Adrenal gland (tissue), 12 donors: Measurements from ENCODE around the gene MAPK1. TPM values are rescaled to one million over a fixed set of nuclear protein-coding genes. Genes with fewer than 3 reads are reported as not detected.
"Not testable (repeated sequence)": the region's sequence is repeated elsewhere in the genome, so short reads cannot be mapped to it uniquely, and the experiment has no call there.

Experiments
- DNase-seq, 7 donors: peaks; one replicate each; pipeline ENCODE4 v3.0.0-alpha.2; 2019 to 2020
- H3K27ac ChIP-seq, 5 donors: fragments of 200-600 bp; sonication (generic) in 4 of 5; 1 replicate in 3 of 5; 2 replicates in 2 of 5; pipeline versions ENCODE4 v1.5.1 to v1.8.0; 2016 to 2020; ENCODE audit warnings: mild to moderate bottlenecking in 1 of 5
- H3K27me3 ChIP-seq: fragments of 200-600 bp; 2 replicates; pipeline ENCODE4 v1.8.0; 2021
- H3K36me3 ChIP-seq, 2 donors: fragments of 200-600 bp; replicated peaks in 1 of 2; 1 replicate in 1 of 2; 2 replicates in 1 of 2; pipeline versions ENCODE4 v1.5.1 to v1.8.0; 2018 to 2022
- H3K4me1 ChIP-seq, 2 donors: fragments of 200-600 bp; replicated peaks in 1 of 2; 1 replicate in 1 of 2; 2 replicates in 1 of 2; pipeline versions ENCODE4 v1.5.1 to v1.8.0; 2018 to 2021
- H3K4me3 ChIP-seq, 4 donors: fragments of 200-600 bp; sonication (generic) in 3 of 4; one replicate each; pipeline ENCODE4 v1.5.1; 2016 to 2018
- H3K9me3 ChIP-seq, 3 donors: fragments of 200-600 bp; sonication (generic) in 1 of 3; replicated peaks in 1 of 3; 1 replicate in 2 of 3; 2 replicates in 1 of 3; pipeline versions ENCODE4 v1.5.1 to v1.8.0; 2016 to 2021
- POLR2A ChIP-seq, 2 donors: fragments of 450-650 bp; IDR thresholded peaks; one replicate each; pipeline ENCODE4 v1.6.1; 2017; ENCODE audit warnings: antibody characterized with exemption in 2 of 2, mild to moderate bottlenecking in 2 of 2, moderate library complexity in 1 of 2
- WGBS, 4 donors: extraction: QIAGEN DNeasy Blood & Tissue Kit in 2 of 4; methylation state at CpG; one replicate each; pipeline versions ENCODE4 v1.1.5 to v1.1.7; 2013 to 2017; 5-methylcytosine and 5-hydroxymethylcytosine counted together
- intact Hi-C, 2 donors: fragments of 100-400 bp; cut with DNase I; formaldehyde crosslinking; loops; one replicate each; pipeline versions ENCODE4 v1.14.1 to v1.15.0; 2022 to 2023
- polyA plus RNA-seq, 3 donors: library from polyadenylated mRNA; stranded (reverse); fragments of 200-250 nt in 2 of 3; fragments of 350-450 nt in 1 of 3; fragmentation: Illumina TruSeq in 1 of 3; extraction: RNeasy Lipid Tissue Mini Kit (QIAGEN cat#74804) in 1 of 3; gene quantifications; one replicate each; pipeline ENCODE4 v1.2.3, GENCODE V29; 2013 to 2014
- total RNA-seq, 9 donors: library from RNA; depleted of rRNA in 4 of 9; stranded (reverse); fragments of >200 nt in 4 of 9; fragments of 120-200 nt in 1 of 9; fragmentation: NEBNext Ultra II Directional in 1 of 9; extraction: Animal tissue kit (Norgen Biotek cat#: 25700) in 1 of 9; gene quantifications; one replicate each; pipeline versions ENCODE4 v1.1.0 to v1.2.4, GENCODE V29; 2013 to 2023
- TF ChIP-seq, protein P1 (sequence below), 6 experiments: fragments of 450-650 bp in 4 of 6; fragments of 200-600 bp in 2 of 6; sonication (generic) in 1 of 6; IDR thresholded peaks; 1 replicate in 5 of 6; 2 replicates in 1 of 6; pipeline versions ENCODE4 v1.5.1 to v1.8.0; 2016 to 2021; ENCODE audit warnings: antibody characterized with exemption in 6 of 6, mild to moderate bottlenecking in 2 of 6, moderate library complexity in 1 of 6
- donor health status: healthy with polysubstance abuse.
- donor health status: Bipolar disorder and iron deficiency.
- donor health status: DM: yes; HTN: yes; CAD: no.
- donor health status: DM: no; HTN: no; CAD: no.
- donor health status: DM: no; HTN: no; CAD: no.
- donor health status: DM: yes; HTN: yes; CAD: no.

MAPK1 gene
- total and polyA plus RNA-seq, 12 donors = 9.6 to 201 (median 94.4) TPM

DNA sequence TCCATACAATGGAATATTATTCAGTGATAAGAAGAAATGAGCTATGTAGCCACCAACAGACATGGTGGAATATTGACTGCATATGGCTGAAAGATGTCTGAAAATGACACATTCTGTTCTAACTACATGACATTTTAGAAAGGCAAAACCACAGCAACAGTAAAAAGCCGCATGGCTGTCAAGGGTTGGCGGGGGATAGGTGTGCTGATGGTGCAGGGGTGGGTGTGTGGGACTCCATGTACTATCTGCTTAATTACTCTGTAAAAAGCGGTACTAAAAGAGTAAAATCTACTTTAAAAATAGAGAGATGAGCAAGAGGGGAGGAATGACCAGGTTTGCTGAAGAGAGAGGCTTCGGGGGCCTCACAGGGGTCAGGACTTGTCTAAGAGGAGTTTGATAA is 115.2 kb downstream of the MAPK1 start:
- TF ChIP-seq, protein P1, sequence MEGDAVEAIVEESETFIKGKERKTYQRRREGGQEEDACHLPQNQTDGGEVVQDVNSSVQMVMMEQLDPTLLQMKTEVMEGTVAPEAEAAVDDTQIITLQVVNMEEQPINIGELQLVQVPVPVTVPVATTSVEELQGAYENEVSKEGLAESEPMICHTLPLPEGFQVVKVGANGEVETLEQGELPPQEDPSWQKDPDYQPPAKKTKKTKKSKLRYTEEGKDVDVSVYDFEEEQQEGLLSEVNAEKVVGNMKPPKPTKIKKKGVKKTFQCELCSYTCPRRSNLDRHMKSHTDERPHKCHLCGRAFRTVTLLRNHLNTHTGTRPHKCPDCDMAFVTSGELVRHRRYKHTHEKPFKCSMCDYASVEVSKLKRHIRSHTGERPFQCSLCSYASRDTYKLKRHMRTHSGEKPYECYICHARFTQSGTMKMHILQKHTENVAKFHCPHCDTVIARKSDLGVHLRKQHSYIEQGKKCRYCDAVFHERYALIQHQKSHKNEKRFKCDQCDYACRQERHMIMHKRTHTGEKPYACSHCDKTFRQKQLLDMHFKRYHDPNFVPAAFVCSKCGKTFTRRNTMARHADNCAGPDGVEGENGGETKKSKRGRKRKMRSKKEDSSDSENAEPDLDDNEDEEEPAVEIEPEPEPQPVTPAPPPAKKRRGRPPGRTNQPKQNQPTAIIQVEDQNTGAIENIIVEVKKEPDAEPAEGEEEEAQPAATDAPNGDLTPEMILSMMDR (IDR thresholded peaks at IDR 0.05) = no peak
- TF ChIP-seq POLR2A (IDR thresholded peaks at IDR 0.05) = no peak
- Histone ChIP-seq H3K9me3 (no peaks in the 10 kb centered on the region), H3K4me3 (no peak overlapping the region), H3K27ac (no peak overlapping the region), H3K36me3 (no peaks in the 10 kb centered on the region), H3K4me1 (peaks cover 6 to 21% of the 10 kb centered on the region in 2 donors), H3K27me3 (no peaks in the 10 kb centered on the region)
- WGBS, 4 donors = 92 to 98% (median 93%) methylated on average over 4 of the region's 4 CpGs
- intact Hi-C loops = no loop called here
- no peak for DNase-seq

DNA sequence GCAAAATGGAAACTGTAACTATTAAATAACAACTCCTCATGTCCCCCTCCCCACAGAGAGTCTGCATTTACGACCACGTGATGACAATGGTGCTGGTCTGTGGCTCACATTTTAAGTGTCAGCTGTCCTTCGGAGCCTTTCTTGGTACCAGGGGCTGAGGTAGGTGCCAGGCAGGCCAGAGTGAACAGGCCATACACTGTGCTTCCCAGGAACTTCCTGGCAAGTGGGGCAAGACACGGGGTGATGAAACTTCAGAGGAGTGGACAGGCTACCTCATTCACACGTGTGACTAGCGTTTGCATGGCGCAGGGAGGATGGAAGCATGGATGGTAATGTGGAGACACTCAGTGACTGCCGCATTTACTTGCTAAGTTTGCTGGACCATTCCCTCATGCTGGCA is 121.5 kb downstream of the MAPK1 start:
- WGBS, 4 donors = 77 to 87% (median 82%) methylated on average over 8 of the region's 8 CpGs
- no peaks in the 10 kb centered on the region for H3K9me3 ChIP-seq
- no peak overlapping the region for H3K27ac ChIP-seq
- no peak overlapping the region for H3K4me3 ChIP-seq
- no peak for DNase-seq
- no peaks in the 10 kb centered on the region for H3K27me3 ChIP-seq
- H3K4me1 ChIP-seq = no peaks in the 10 kb centered on the region
- H3K36me3 ChIP-seq = no peaks in the 10 kb centered on the region
- TF ChIP-seq, protein P1 (IDR thresholded peaks at IDR 0.05) = no peak
- intact Hi-C loops = no loop called here

DNA sequence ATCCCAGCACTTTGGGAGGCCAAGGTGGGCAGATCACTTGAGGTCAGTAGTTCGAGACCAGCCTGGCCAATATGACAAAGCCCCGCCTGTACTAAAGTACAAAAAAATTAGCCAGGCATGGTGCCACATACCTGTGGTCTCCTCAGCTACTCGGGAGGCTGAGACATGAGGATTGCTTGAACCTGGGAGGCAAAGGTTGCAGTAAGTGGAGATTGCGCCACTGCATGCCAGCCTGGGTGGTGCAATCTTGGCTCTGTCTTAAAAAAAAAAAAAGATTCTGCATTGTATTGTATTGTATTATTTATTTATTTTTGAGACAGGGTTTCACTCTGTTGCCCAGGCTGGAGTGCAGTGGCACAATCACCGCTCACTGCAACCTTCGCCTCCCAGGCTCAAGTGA is 122.5 kb downstream of the MAPK1 start:
- H3K27ac ChIP-seq, intact Hi-C loops, H3K9me3 ChIP-seq, H3K4me1 ChIP-seq, H3K36me3 ChIP-seq, H3K27me3 ChIP-seq, H3K4me3 ChIP-seq, DNase-seq: not testable (repeated sequence)
- 85 to 94% (median 91%) methylated on average over 6 of the region's 6 CpGs for WGBS, 4 donors

DNA sequence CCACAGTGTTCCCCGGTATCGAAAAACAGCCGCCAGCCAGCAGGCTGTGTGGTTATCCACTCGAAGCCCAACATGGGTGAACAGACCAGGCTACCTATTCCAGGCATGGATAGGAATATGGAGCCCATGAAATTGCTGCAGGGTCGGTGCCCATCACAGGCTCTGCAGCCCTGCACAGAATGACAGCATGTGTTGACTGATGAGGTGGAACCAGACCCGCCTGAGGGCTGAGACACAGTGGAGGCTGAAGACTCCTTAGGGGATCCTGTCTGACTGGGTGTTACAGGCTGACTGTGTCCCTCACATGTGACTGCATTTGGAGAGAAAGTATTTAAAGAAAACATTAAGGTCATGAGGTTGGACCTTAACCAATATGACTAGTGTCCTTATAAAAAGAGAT is 125.7 kb downstream of the MAPK1 start:
- Histone ChIP-seq H3K4me1 (no peaks in the 10 kb centered on the region), H3K27ac (no peak overlapping the region), H3K27me3 (no peaks in the 10 kb centered on the region), H3K4me3 (no peak overlapping the region), H3K9me3 (no peaks in the 10 kb centered on the region), H3K36me3 (no peaks in the 10 kb centered on the region)
- TF ChIP-seq POLR2A (IDR thresholded peaks at IDR 0.05) = no peak
- TF ChIP-seq, protein P1 (IDR thresholded peaks at IDR 0.05) = no peak
- WGBS, 4 donors = 77 to 92% (median 83%) methylated on average over 5 to 6 of the region's 6 CpGs
- no peak for DNase-seq
- intact Hi-C loops = no loop called here

DNA sequence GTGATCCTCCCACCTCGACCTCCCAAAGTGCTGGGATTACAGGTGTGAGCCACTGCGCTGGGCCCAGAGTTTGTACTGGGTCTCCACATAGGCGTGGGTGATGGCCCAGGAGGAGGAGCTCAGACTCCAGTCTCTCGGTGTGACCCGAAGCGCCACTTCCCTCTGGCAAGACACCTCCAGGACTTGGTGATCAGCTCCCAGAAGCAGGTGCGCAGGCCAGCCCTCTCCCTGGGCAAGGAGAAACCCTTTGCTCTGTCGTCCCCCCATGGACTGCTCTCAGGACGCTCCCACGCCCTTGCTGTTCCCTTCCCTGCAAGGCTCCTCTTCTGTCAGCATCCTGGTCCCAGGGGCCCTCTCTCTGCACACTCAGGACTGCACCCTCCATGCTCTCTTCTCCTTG is 126.4 kb downstream of the MAPK1 start:
- H3K4me1 ChIP-seq = peaks cover 0 to 5% of the 10 kb centered on the region in 2 donors
- 85 to 93% (median 88%) methylated on average over 4 to 10 of the region's 10 CpGs for WGBS, 4 donors
- no peaks in the 10 kb centered on the region for H3K9me3 ChIP-seq
- TF ChIP-seq POLR2A (IDR thresholded peaks at IDR 0.05) = no peak
- TF ChIP-seq, protein P1 (IDR thresholded peaks at IDR 0.05) = no peak
- H3K27me3 ChIP-seq = no peaks in the 10 kb centered on the region
- no peaks in the 10 kb centered on the region for H3K36me3 ChIP-seq
- intact Hi-C loops = no loop called here
- no peak overlapping the region for H3K27ac ChIP-seq
- DNase-seq = no peak
- H3K4me3 ChIP-seq = no peak overlapping the region
